OCI-LY1 (cell line): ENCODE measurements around the gene TOR1B.
"Not testable (repeated sequence)": the region's sequence is repeated elsewhere in the genome, so short reads cannot be mapped to it uniquely, and the experiment has no call there.

ENCODE experiments used
- H2AFZ ChIP-seq: fragments of 200-600 bp; sonication (generic), shearing (Covaris generic); 2 replicates; pipeline ENCODE4 v1.6.0; 2014; ENCODE audit warnings: antibody characterized with exemption, mild to moderate bottlenecking, low read length
- H3F3A ChIP-seq: fragments of 200-600 bp; sonication (generic), shearing (Covaris generic); 2 replicates; pipeline ENCODE4 v1.6.0; 2014; ENCODE audit warnings: mild to moderate bottlenecking, antibody characterized with exemption, low read length, moderate library complexity; ENCODE audit not compliant: insufficient read depth
- H3K27ac ChIP-seq: fragments of 200-600 bp; sonication (generic); 2 replicates; pipeline ENCODE4 v1.5.1; 2014; ENCODE audit warnings: low read length, mixed run types, mild to moderate bottlenecking, low read depth; ENCODE audit not compliant: poor library complexity, severe bottlenecking
- H3K27me3 ChIP-seq: fragments of 200-600 bp; sonication (generic); 2 replicates; pipeline ENCODE4 v1.6.0; 2014; ENCODE audit warnings: antibody characterized with exemption, mild to moderate bottlenecking, low read length, moderate library complexity; ENCODE audit not compliant: insufficient read depth
- H3K36me3 ChIP-seq: fragments of 200-600 bp; sonication (generic); 2 replicates; pipeline ENCODE4 v1.6.1; 2014; ENCODE audit warnings: mild to moderate bottlenecking, antibody characterized with exemption, low read length, moderate library complexity, mixed read lengths; ENCODE audit not compliant: insufficient read depth
- H3K4me1 ChIP-seq: fragments of 200-600 bp; sonication (generic); 2 replicates; pipeline ENCODE4 v1.5.1; 2014; ENCODE audit warnings: mild to moderate bottlenecking, low read length, moderate library complexity; ENCODE audit not compliant: insufficient read depth, severe bottlenecking
- H3K4me2 ChIP-seq: fragments of 200-600 bp; sonication (generic), shearing (Covaris generic); 2 replicates; pipeline ENCODE4 v1.6.1; 2014; ENCODE audit warnings: low read length
- H3K4me3 ChIP-seq: fragments of 200-600 bp; sonication (generic); 2 replicates; pipeline ENCODE4 v1.5.1; 2014; ENCODE audit warnings: low read length, low read depth, mild to moderate bottlenecking, mixed read lengths; ENCODE audit not compliant: poor library complexity, severe bottlenecking
- H3K79me2 ChIP-seq: fragments of 200-600 bp; shearing (Covaris generic); 2 replicates; pipeline ENCODE4 v1.6.1; 2016; ENCODE audit warnings: mixed run types, low read length, mixed read lengths; ENCODE audit not compliant: insufficient read depth
- H3K9ac ChIP-seq: fragments of 200-600 bp; sonication (generic), shearing (Covaris generic); 2 replicates; pipeline ENCODE4 v1.6.1; 2014; ENCODE audit warnings: mild to moderate bottlenecking, low read length, mixed read lengths
- H3K9me2 ChIP-seq: fragments of 200-600 bp; sonication (generic), shearing (Covaris generic); 2 replicates; pipeline ENCODE4 v1.6.1; 2014; ENCODE audit warnings: low read depth, mild to moderate bottlenecking, low read length, mixed read lengths
- H3K9me3 ChIP-seq: fragments of 200-600 bp; shearing (Covaris generic); 2 replicates; pipeline ENCODE4 v1.6.1; 2014; ENCODE audit warnings: low read length, mixed read lengths
- H4K20me1 ChIP-seq: fragments of 200-600 bp; sonication (generic), shearing (Covaris generic); 2 replicates; pipeline ENCODE4 v1.6.0; 2016; ENCODE audit warnings: mild to moderate bottlenecking, low read length; ENCODE audit not compliant: insufficient read depth
- CTCF ChIP-seq: fragments of 200-600 bp; sonication (generic), shearing (Covaris generic); IDR thresholded peaks from 2 replicates; pipeline ENCODE4 v1.5.1; 2017; ENCODE audit warnings: mild to moderate bottlenecking, antibody characterized with exemption, low read length, moderate library complexity, mixed read lengths
- EZH2 ChIP-seq: fragments of 200-600 bp; sonication (generic), shearing (Covaris generic); IDR thresholded peaks from 2 replicates; pipeline ENCODE4 v1.8.0; 2017; ENCODE audit warnings: borderline replicate concordance, mixed run types, mild to moderate bottlenecking, antibody characterized with exemption, low read length, moderate library complexity, mixed read lengths

Gene TOR1B

GRCh38 chr9:129774791-129775447 is 28.1 kb upstream of the TOR1B start:
- Histone ChIP-seq H3K4me2 (no peak overlapping the region), H4K20me1 (no peaks in the 10 kb centered on the region), H3K27me3 (0 out of 2 replicates have a peak, but pooled peaks cover 12% of the 10 kb centered on the region), H3K36me3 (no peaks in the 10 kb centered on the region), H3K79me2 (no peaks in the 10 kb centered on the region), H3K4me3 (no peak overlapping the region), H2AFZ (no peak overlapping the region), H3K27ac (no peak overlapping the region), H3K4me1 (no peaks in the 10 kb centered on the region), H3K9ac (no peak overlapping the region), H3K9me2 (no peaks in the 10 kb centered on the region), H3K9me3 (no peaks in the 10 kb centered on the region), H3F3A (no peaks in the 10 kb centered on the region)
- TF ChIP-seq EZH2 (no peak), CTCF (no peak)

GRCh38 chr9:129775448-129775798 is 27.6 kb upstream of the TOR1B start:
- H3K4me3 ChIP-seq: no peak overlapping the region
- H3K9ac ChIP-seq: no peak overlapping the region
- no peaks in the 10 kb centered on the region for H4K20me1 ChIP-seq
- no peaks in the 10 kb centered on the region for H3K36me3 ChIP-seq
- no peaks in the 10 kb centered on the region for H3K79me2 ChIP-seq
- H3K27ac ChIP-seq: no peak overlapping the region
- H3K4me1 ChIP-seq: no peaks in the 10 kb centered on the region
- H3K9me2 ChIP-seq: no peaks in the 10 kb centered on the region
- H3K4me2 ChIP-seq: no peak overlapping the region
- 0 out of 2 replicates have a peak, but pooled peaks cover 12% of the 10 kb centered on the region for H3K27me3 ChIP-seq
- H3F3A ChIP-seq: no peaks in the 10 kb centered on the region
- TF ChIP-seq CTCF (no peak), EZH2 (no peak)
- no peaks in the 10 kb centered on the region for H3K9me3 ChIP-seq
- no peak overlapping the region for H2AFZ ChIP-seq

- not testable (repeated sequence) for H3K4me3 ChIP-seq, H3F3A ChIP-seq, H4K20me1 ChIP-seq, H3K36me3 ChIP-seq, H3K4me2 ChIP-seq, H2AFZ ChIP-seq, H3K9ac ChIP-seq, H3K9me3 ChIP-seq, H3K79me2 ChIP-seq, H3K9me2 ChIP-seq, H3K4me1 ChIP-seq, H3K27ac ChIP-seq
- H3K27me3 ChIP-seq: 0 out of 2 replicates have a peak, but pooled peaks cover 12% of the 10 kb centered on the region
Measured at GRCh38 chr9:129776096-129776495, 26.9 kb upstream of the TOR1B start.

- Histone ChIP-seq H2AFZ (no peak overlapping the region), H3K9ac (no peak overlapping the region), H3K36me3 (no peaks in the 10 kb centered on the region), H3K4me2 (no peak overlapping the region), H3F3A (no peaks in the 10 kb centered on the region), H3K4me1 (no peaks in the 10 kb centered on the region), H3K4me3 (no peak overlapping the region), H3K9me2 (no peaks in the 10 kb centered on the region), H3K27me3 (0 out of 2 replicates have a peak, but pooled peaks cover 12% of the 10 kb centered on the region), H4K20me1 (no peaks in the 10 kb centered on the region), H3K27ac (no peak overlapping the region), H3K79me2 (no peaks in the 10 kb centered on the region), H3K9me3 (no peaks in the 10 kb centered on the region)
- TF ChIP-seq CTCF: no peak
- no peak for TF ChIP-seq EZH2
Measured at GRCh38 chr9:129776566-129776937, 26.4 kb upstream of the TOR1B start.
